Measurements from ENCODE around the gene NUDT16L1. TPM values are rescaled to one million over a fixed set of nuclear protein-coding genes. Genes with fewer than 3 reads are reported as not detected.

The NUDT16L1 gene
- total RNA-seq, 1 experiment from 2014 or later, result 5.5 TPM

DNA sequence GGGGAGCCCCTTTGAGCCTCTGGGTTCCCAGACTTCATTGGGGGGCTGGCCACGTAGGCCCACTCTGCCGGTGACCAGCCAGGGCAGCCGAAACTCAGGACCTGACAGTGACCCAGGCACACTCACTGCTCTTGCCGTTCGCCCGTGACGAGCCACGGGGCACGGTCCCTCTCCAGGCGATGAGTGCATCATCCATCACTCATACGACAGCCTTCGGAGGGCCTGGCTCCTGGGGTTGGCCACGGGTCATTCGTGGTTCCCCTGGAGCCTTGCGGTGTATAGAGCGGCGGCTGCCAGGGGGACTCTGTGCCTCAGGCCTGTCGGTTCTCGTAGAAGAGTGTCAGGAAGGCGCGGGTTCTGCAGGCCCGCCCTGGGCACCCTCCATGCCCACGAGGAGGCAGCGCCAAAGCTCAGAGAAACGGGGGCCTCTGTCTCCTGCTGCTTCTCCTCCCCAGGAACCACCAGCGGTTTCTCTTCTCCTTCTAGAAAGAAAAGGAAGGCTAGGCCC, 11.2 kb upstream of the NUDT16L1 start:
- no peak for DNase-seq (ENCODE audit: extremely low read depth, low read depth)

DNA sequence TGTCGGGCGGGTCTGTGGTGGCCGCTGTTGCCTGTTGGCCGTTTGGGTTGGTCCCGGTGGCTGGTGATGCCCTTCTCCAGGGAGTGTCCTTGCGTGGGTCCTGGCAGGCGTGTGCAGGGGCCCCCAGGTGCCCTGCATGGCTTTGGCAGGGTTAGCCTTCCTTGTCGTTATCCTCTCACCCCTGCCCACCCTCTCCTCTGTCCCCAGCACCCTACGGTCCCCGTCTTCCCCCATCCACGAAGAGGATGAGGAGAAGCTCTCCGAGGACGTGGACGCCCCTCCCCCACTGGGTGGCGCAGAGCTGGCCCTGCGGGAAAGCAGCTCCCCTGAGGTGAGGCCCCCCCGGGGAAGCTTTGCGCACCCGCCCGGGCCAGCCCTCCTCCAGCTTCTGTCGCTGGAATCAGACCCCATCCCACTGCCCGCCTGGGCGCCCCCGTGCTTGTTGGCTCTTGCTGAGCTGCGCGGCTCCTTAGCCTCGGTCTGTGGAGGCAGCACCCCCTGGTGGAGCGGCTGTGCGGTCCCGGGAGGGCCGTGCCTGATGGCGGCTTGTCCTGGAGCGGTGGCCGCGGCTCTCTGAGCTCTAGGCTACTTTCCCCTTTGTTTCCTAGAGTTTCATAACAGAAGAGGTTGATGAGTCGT, 10.6 kb upstream of the NUDT16L1 start:
- no peak for DNase-seq (ENCODE audit: extremely low read depth, low read depth)

DNA sequence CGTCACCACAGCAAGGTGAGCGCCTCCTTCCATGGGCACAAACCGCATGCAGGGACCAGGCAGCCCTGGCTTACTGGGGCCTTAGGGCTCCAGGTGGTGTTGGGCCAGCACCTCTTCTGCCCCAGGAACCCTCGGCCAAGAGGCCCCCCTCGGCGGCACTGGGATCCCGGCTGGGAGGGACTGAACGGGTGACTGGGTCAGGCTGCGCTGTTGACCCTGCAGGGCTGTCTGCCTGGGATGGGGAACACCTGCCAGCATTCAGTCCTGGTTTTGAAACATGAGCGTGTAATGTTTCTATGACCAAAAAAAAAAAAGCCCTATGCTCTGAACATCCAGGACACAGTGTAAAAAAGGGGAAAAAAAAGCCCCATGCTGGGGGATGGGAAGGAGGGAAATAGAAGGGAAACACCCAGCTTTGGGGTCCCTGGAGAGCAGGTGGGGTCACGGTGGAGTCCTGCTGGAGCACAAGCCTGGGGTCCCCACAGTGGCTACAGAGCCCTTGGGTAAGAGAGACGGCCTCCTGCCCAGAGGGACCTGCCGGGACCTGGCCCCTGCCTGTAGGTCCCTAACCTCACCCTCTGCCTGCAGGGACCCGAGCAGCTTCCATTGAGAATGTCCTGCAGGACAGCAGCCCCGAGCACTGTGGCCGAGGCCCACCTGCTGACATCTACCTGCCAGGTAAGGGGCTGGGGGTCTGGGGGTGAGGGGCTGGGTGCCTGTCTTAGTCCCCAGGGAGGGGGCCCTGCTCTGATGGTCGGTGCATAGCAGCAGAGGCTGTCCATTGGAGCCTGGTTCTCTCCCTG, 9.9 kb upstream of the NUDT16L1 start:
- no peak for DNase-seq (ENCODE audit: extremely low read depth, low read depth)

DNA sequence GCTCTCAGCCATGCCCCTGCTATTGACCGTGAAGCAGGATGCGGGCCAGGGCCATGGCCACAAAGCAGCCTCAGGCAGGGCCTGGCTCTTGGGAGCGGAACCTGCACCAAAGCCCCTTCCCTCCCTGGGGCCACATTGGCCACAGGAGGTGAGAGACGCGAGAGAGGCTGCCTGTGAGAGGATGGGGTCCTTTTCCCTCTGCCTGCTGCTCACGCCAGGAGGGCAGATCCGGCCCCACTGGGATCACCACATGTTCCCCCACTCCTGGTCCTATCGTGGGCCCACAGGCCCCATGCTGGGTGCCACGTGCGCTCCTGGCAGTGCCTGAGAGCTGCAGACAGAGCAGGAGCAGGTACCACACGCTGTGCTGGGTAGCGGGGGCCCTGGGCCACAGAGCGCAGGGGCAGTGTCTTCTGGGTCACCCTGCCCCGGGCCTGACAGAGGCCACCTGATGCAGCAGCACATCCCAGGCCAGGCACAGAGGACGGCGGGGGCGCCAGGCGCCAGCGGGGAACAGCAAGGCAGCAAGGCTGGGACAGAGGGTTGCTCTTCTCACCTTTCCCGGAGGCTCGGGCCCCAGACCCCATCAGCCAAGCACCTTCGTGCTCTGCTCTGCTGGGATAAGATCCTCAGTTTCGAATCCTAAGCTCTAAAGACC, 9.2 kb upstream of the NUDT16L1 start:
- DNase-seq (ENCODE audit: extremely low read depth, low read depth), result no peak

DNA sequence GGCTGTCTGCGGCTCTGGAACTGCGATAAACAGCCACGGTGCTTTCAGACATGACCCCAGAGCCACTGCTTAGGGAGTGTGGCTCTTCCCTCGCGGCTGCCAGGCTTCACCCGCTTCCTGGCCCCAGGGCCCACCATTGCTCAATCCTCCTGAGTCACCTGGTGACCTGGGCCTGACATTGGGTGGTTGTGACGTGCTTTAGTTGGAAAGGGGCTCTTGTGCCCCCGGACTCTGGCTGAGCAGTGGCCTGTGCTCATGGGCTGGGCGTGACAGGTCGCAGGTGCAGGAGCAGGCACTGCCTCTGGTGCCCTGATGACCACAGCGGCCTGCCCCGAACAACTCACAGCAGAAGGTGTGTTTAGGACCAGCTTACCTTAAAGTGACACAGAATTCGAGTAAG, 8.6 kb upstream of the NUDT16L1 start:
- DNase-seq (ENCODE audit: extremely low read depth, low read depth), result no peak

DNA sequence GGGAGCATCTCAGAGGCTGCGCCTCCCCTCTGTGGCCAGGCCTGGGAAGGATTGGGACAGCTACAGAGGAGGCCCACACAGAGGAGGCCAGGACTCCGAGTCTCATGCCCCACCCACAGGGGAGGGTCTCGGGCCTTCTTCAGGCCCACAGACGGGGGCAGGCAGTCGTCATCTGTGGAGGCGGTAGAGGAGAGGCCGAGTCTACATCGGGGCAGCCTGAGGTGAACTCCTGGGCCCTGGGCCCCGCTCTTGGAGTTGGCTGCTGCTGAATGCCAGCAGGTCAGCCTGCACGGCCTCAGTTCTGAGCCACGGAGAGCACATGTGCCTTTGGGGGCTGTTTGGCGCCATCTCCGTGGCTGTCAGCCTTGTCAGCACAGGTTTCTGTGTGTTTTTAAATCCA, 8.1 kb upstream of the NUDT16L1 start:
- DNase-seq (ENCODE audit: extremely low read depth, low read depth), result no peak

DNA sequence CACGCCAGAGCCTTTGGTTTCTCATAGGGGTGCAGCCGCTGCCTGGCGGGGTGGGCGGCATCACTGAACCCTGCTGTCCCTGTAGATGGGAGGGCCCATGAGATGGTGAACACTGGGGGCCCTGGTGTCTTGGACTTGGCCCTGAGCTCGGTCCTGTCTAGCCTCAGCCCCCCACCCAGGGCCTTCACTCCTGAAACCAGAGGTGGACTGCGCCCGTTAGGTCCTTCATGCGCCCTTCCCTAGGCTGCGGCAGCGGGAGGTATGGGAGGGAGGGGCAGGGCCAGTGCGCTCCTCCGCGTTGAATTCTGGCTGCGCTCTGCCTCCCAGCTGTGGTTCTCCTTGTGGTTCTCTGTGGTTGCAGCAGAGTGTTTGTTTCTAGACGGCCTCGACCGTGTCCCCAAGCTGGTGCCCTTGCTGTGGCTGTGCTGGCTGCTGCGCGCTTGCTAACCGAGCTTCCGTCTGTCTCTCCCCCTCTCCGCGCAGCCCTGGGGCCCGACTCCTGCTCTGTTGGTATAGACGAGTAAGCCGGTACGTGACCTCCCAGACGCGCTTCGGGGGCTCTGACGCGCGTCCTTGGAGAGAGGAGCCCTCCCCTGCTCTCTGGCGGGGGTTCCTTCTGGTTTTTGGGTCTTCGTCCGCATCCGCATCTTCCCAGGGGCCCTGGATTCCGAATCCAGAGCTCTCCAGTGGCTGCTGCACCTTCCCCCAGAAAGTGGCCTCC, 7.4 kb upstream of the NUDT16L1 start:
- no peak for DNase-seq (ENCODE audit: extremely low read depth, low read depth)

DNA sequence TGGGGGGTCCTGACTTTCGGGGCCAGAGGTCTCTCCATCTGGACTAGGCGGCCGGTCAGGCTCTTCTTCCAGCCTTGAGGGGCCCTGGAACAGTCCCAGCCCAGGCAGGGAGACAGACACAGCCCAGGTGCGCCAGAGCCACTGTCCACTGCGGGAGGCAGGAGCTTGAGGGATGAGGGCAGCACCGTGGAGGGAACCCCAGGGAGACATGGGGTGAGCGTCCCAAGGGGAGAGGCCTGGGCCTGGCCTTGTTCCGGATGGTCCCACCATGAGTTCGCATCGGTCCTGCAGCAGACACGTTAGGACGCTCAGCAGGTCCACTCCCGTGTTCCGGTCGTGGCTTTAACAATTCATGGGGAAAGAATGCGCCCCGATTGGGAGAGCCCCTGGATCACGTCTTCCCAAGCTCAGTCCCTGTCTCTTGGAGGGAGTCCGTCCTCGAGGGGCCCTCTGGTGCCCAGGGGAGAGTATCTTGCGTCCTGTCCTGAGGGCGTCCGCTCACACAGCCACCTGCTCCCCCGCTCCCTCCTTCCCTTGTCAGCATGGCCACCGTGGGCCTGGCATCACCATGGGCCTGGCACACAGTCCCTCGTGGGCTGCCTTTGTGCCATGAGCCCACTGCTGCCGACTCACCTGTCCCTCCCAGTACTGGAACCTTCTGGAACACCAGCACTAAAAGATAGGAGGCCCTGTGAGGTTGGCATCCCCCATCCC, 6.7 kb upstream of the NUDT16L1 start:
- no peak for DNase-seq (ENCODE audit: extremely low read depth, low read depth)

DNA sequence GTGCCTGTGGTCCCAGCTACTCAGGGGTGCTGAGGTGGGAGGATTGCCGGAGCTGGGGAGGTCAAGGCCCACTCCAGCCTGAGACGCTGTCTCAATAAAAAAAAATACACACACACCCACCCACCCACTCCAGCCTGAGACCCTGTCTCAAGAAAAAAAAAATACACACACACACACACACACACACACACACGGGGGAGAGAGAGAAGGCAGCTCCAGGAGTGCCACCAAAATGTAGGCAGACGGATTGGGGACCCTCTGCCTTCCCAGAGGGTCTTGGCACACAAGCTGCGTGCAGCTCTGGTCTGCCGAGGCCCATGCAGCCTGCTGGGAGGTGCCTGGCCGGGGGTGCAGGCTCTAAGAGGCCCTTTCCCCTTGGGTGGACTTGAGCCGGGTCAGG, 5.9 kb upstream of the NUDT16L1 start:
- DNase-seq (ENCODE audit: extremely low read depth, low read depth), result no peak

DNA sequence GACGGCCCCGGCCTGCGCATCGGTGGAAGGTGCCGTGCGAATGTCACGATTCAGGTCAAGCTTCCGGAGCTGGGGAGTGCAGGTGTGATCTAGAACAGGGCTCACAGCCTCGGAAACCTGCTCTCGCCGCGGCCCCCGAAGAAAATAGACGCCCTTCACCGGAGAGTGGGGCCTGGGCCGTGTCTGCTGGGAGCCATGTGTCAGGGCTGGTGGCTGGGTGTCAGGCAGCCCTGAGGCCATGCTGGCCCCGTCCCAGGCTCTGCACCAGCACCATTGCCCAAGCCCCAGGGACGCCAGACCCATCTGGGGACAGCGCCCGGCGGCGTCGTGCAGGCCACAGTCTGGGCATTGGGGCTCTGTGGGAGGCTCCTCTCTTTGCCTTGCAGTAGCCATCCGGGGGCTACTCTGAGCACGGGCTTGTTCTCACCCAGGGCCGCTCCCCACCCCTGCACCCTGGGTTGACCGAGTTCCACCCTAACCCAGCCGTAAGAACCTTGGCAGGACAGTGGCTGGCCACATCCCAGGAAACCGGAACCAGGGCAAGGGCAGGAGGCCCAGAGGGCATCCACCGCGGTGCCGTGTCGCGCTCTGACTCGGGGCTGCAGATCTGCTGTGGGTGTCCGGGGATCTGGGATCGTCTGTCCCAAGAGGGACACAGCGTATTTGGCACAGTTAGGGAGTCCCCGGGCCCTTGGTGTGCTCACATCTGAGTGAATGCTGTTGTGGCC, 5.3 kb upstream of the NUDT16L1 start:
- DNase-seq (ENCODE audit: extremely low read depth, low read depth), result no peak

DNA sequence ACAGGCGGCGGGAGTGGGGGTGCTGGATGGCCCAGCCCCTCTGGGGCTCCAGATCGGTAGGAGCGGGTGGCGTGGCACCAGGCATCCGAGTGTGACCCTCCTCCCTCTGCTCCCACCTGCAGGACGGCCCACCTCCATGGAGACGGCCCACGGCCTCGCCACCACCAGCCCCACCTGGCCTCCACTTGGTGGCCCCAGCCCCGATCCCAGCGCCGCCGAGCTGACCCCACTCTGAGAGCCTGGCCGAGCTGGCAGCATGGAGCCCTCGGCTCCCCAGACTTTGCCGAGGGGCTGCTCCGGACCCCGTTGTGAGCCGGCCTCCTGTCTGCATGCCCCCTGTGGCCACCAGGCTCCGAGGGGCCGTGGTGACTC, 4.7 kb upstream of the NUDT16L1 start:
- no peak for DNase-seq (ENCODE audit: extremely low read depth, low read depth)

DNA sequence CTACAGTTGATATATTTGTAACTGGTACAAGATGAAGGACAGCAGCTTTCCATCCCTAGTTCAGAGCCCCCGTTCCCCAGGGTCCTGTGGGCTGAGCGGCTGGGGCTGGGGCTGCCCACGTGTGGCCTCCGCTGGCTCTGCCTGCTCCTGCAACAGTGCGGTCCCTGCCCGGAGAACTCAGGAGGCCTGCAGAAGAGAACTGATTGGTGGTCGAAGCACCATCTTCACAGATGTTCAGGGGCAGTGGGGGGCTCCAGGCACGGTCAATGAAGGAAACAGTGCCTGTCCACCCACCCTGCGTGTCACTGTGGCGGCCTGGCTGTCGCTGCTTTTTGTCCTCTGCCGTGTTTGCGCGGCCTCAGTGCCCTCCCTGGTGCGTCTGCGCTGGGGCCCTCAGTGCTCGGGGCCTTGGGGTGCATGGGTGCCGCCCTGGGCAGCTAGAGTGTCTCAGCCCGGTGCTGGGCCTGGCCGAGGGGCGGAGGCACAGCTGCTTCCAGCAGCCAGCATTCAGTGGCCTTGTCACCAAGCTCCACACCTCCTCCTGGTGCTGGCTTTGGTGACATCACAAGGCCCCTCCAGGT, 4.2 kb upstream of the NUDT16L1 start:
- no peak for DNase-seq (ENCODE audit: extremely low read depth, low read depth)

DNA sequence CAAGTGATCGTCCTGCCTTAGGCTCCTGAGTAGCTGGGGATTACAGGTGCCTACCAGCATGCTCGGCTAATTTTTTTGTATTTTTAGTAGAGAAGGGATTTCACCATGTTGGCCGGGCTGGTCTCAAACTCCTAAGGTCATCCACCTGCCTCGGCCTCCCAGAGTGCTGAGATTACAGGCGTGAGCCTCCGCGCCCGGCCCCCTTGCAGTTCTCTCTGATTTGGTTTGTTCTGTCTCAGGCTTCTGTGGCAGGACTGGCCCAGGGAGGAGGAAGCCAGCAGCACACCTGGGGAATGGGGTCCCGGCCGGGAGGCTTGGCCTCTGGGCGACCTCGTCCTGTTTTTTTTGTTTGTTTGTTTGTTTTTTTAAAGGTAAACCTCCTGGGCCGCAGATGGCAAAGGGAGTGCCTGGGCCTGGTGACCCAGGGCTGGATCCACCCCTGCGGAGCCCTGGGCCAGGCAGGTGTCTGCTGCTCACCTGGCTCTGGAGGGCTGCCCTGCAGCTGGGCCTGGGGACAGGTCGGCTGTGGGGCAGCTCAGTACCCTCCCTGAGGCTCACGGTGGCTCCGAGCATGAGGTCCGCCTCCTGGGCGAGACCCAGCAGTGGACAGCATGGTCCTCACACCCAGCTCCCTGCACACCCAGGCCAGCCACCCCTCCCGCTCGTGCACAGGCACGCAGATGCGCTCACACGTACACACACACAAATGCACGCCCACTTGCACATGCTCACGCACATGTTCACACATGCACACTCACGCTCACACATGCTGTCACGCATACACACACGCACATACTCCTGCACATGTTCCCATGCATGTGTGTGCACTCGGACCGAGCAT, 3.3 kb upstream of the NUDT16L1 start:
- DNase-seq (ENCODE audit: extremely low read depth, low read depth), result no peak

DNA sequence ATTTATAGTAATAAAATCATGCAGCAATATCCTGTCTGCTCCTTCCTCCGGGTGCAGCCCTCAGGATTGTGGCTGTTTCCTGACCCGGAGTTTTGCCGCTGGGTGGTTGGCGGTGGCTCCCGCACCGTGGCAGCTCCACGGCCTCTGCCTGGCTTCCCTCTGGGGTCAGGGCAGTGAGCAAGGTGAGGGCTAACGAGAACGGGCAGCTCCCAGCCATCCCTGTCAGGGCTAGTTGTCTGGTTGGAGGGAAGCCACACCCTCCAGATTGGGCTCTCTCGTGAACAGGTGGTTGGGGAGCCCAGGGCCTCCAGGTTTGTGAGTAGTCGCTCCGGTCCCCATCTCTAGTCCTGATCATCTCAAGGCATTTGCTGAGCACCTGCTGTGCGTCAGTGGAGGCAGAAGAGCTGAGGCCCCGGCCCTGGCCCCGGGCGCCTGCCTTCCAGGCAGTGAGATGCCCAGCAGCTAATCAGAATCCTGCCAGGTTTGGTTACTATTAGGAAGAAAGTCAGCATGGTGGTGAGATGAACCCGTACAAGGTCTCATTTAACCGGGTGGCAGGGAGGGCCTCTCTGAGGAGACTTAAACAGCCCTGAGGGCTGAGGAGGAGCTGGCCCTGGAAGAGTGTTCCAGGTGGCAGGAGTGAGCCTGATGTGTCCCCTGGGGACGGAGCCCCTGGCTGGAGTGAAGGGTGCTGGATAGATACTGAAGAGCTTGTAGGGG, 2.3 kb upstream of the NUDT16L1 start:
- no peak for DNase-seq (ENCODE audit: extremely low read depth, low read depth)

DNA sequence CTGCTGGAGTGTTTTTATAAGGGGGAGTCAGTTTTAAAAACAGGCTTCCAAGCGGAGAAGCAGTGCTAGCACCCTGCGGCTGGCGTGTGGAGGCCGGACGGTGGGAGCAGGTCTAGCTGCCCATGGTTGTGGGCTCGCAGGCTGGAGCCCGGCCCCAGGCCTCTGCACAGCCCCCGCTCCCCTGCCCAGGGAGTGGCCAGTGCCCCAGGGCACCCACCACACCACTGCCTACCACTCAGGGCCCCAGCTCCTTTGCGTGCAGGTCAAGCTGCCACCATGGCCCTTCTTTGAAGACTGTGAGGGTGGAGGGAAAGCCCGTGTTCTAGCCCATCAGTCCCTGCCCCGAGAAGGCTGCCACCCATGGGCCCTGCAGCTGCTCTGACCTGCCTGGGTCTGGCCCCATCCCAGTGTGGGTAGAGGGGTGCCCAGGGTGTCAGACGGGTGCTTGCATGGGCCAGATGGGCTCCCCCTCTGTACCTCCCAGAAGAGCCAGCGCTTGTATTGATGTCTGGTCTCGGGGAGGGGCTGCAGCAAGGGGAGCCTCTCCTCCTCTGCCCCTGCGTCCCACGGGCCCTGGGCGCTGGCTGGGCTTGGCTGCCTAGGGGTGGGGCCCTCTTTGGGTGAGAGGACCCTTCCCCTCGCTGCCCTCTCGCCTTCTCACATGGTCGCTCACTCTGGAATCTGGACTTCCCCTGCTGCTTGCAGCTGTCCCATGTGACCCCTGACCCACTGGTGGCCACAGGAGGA, 1.5 kb upstream of the NUDT16L1 start:
- DNase-seq (ENCODE audit: extremely low read depth, low read depth), result no peak

DNA sequence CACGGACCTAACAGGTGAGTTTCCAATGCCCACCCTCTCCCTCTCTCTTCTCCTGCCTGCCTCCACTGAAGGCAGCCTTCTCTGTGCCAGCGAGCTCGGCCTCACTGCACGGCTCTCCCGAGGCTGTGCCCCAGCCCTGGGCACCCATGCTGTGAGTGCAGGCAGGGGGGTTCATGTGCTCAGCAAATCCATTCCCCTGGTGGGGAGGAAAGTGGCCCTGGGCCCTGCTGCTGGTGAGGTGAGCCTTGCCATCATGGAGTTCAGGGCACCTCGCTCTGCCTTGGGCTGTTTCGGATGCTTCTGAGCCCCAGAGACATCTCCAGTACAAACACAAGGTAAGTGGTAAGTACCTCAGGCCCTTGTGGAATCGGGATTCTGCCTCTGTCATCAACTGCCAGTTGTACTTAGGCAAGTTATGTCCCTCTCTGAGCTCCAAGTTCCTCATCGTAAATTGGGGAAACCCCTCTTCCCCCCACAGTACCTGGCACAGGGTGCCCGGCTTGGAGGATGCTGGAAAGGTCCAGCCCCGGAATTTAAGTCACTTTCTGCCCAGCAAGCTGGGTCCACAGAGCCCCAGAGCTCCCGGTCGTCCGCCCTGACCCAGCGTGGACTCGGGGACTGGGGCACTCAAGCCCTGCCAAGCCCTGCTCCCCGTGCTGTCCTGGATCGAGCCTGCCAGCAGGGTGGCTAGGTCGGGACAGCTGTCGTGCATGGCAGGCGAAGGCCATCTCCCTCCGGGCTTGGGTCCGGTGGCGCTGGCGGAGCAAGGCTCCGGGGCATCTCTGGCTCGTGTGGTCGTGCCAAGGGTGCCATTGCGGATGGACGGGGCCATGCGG, 684 bp upstream of the NUDT16L1 start:
- DNase-seq (ENCODE audit: extremely low read depth, low read depth), result no peak

Measured in NCI-H460 (cell line).